ENCODE results near the gene ROR2. TPM values are rescaled to one million over a fixed set of nuclear protein-coding genes. Genes with fewer than 3 reads are reported as not detected.

The ROR2 gene
- total RNA-seq, 1 experiment from 2014 or later: 0.68 TPM

- intact Hi-C loops (cut with micrococcal nuclease; ENCODE audit: unreplicated experiment): no loop called here
- ChIA-PET CTCF (no interaction called here), POLR2A (no interaction called here)
- no peaks in the 10 kb centered on the region for H3K27me3 Mint-ChIP-seq (ENCODE audit: insufficient read depth, unreplicated experiment)
- TF ChIP-seq CTCF (IDR thresholded peaks at IDR 0.05; ENCODE audit: insufficient read depth in 1 of 2, low read depth in 1 of 2, low read length in 1 of 2, severe bottlenecking in 1 of 2, unreplicated experiment in 1 of 2): no peak
- no peaks in the 10 kb centered on the region for H3K27me3 ChIP-seq (replicated peaks; ENCODE audit: control insufficient read depth, insufficient read depth, low read length)
- no peak overlapping the region for H3K4me3 ChIP-seq (ENCODE audit: low read depth, low read length)
- BruUV-seq (replicated peaks): no TSS peak
- H3K9me3 ChIP-seq: no peaks in the 10 kb centered on the region
- no peak overlapping the region for H3K27ac Mint-ChIP-seq (ENCODE audit: unreplicated experiment)
- no peak overlapping the region for H3K4me3 Mint-ChIP-seq (ENCODE audit: unreplicated experiment)
- H3K4me1 Mint-ChIP-seq (ENCODE audit: low read depth, unreplicated experiment): no peaks in the 10 kb centered on the region
- H3K36me3 Mint-ChIP-seq (ENCODE audit: insufficient read depth, unreplicated experiment): no peaks in the 10 kb centered on the region
- H3K36me3 ChIP-seq (ENCODE audit: control insufficient read depth, insufficient read depth, low read length): no peaks in the 10 kb centered on the region
- H3K4me1 ChIP-seq: no peaks in the 10 kb centered on the region
- no peak for DNase-seq
- H3K9me3 Mint-ChIP-seq (ENCODE audit: unreplicated experiment): no peaks in the 10 kb centered on the region
These were observed 64.1 kb downstream of the ROR2 start for GRCh38 chr9:91885746-91886413.

GRCh38 chr9:91884696-91885687, 65.0 kb downstream of the ROR2 start:
- H3K4me3 Mint-ChIP-seq (ENCODE audit: unreplicated experiment): no peak overlapping the region
- no peaks in the 10 kb centered on the region for H3K36me3 Mint-ChIP-seq (ENCODE audit: insufficient read depth, unreplicated experiment)
- intact Hi-C loops (cut with micrococcal nuclease; ENCODE audit: unreplicated experiment): no loop called here
- BruUV-seq (replicated peaks): no TSS peak
- no peak overlapping the region for H3K27ac Mint-ChIP-seq (ENCODE audit: unreplicated experiment)
- no peaks in the 10 kb centered on the region for H3K4me1 Mint-ChIP-seq (ENCODE audit: low read depth, unreplicated experiment)
- no peaks in the 10 kb centered on the region for H3K4me1 ChIP-seq
- no peak for TF ChIP-seq CTCF (IDR thresholded peaks at IDR 0.05; ENCODE audit: insufficient read depth in 1 of 2, low read depth in 1 of 2, low read length in 1 of 2, severe bottlenecking in 1 of 2, unreplicated experiment in 1 of 2)
- no peaks in the 10 kb centered on the region for H3K36me3 ChIP-seq (ENCODE audit: control insufficient read depth, insufficient read depth, low read length)
- no peaks in the 10 kb centered on the region for H3K27me3 Mint-ChIP-seq (ENCODE audit: insufficient read depth, unreplicated experiment)
- ChIA-PET POLR2A (no interaction called here), CTCF (no interaction called here)
- H3K4me3 ChIP-seq (ENCODE audit: low read depth, low read length): no peak overlapping the region
- no peaks in the 10 kb centered on the region for H3K9me3 Mint-ChIP-seq (ENCODE audit: unreplicated experiment)
- H3K9me3 ChIP-seq: no peaks in the 10 kb centered on the region
- no peaks in the 10 kb centered on the region for H3K27me3 ChIP-seq (replicated peaks; ENCODE audit: control insufficient read depth, insufficient read depth, low read length)
- no peak for DNase-seq

GRCh38 chr9:91884153-91884552, 65.9 kb downstream of the ROR2 start:
- no peak overlapping the region for H3K27ac Mint-ChIP-seq (ENCODE audit: unreplicated experiment)
- intact Hi-C loops (cut with micrococcal nuclease; ENCODE audit: unreplicated experiment): no loop called here
- no peak for TF ChIP-seq CTCF (IDR thresholded peaks at IDR 0.05; ENCODE audit: insufficient read depth in 1 of 2, low read depth in 1 of 2, low read length in 1 of 2, severe bottlenecking in 1 of 2, unreplicated experiment in 1 of 2)
- POLR2A ChIA-PET: no interaction called here
- BruUV-seq (replicated peaks): no TSS peak
- H3K4me3 Mint-ChIP-seq (ENCODE audit: unreplicated experiment): no peak overlapping the region
- H3K27me3 ChIP-seq (replicated peaks; ENCODE audit: control insufficient read depth, insufficient read depth, low read length): no peaks in the 10 kb centered on the region
- no peaks in the 10 kb centered on the region for H3K36me3 ChIP-seq (ENCODE audit: control insufficient read depth, insufficient read depth, low read length)
- H3K9me3 Mint-ChIP-seq (ENCODE audit: unreplicated experiment): no peaks in the 10 kb centered on the region
- CTCF ChIA-PET: no interaction called here
- H3K4me3 ChIP-seq (ENCODE audit: low read depth, low read length): no peak overlapping the region
- no peaks in the 10 kb centered on the region for H3K4me1 ChIP-seq
- no peak for DNase-seq
- no peaks in the 10 kb centered on the region for H3K4me1 Mint-ChIP-seq (ENCODE audit: low read depth, unreplicated experiment)
- H3K9me3 ChIP-seq: no peaks in the 10 kb centered on the region
- H3K36me3 Mint-ChIP-seq (ENCODE audit: insufficient read depth, unreplicated experiment): no peaks in the 10 kb centered on the region
- H3K27me3 Mint-ChIP-seq (ENCODE audit: insufficient read depth, unreplicated experiment): no peaks in the 10 kb centered on the region
